Fibroblast of skin of left biceps (primary cell): Measurements from ENCODE around the gene TPK1.

Experiments
- DNase-seq, 2 experiments: peaks; one replicate each; pipeline ENCODE4 v3.0.0-alpha.2; 2013; ENCODE audit warnings: low read depth in 2 of 2

The TPK1 gene

GRCh38 chr7:144835652-144836544 lies at the start of gene TPK1:
Gene TPK1, minus strand, starts transcription at chr7:144836053. Its CDS starts 451 bp downstream, at chr7:144835602.
- peak; percentile 82 to 84 for DNase-seq

- DNase-seq: no peak
These were observed 49.6 kb upstream of the TPK1 start for GRCh38 chr7:144885478-144885877.

- DNase-seq: no peak
These were observed 49.0 kb upstream of the TPK1 start for GRCh38 chr7:144884896-144885295.

GRCh38 chr7:144873316-144873845 lies 37.5 kb upstream of the TPK1 start:
- no peak for DNase-seq

- no peak for DNase-seq
These were observed 33.2 kb upstream of the TPK1 start for GRCh38 chr7:144869082-144869481.

- no peak for DNase-seq
These were observed 30.3 kb upstream of the TPK1 start for GRCh38 chr7:144866189-144866588.

- DNase-seq: no peak
These were observed 27.4 kb upstream of the TPK1 start for GRCh38 chr7:144863320-144863647.

GRCh38 chr7:144862612-144863319 lies 26.9 kb upstream of the TPK1 start:
- no peak for DNase-seq

GRCh38 chr7:144859739-144860138 lies 23.9 kb upstream of the TPK1 start:
- DNase-seq: no peak

- no peak for DNase-seq
These were observed 21.6 kb upstream of the TPK1 start for GRCh38 chr7:144857463-144857862.

GRCh38 chr7:144854839-144855424 lies 19.1 kb upstream of the TPK1 start:
- no peak for DNase-seq

- no peak for DNase-seq
These were observed 17.7 kb upstream of the TPK1 start for GRCh38 chr7:144853542-144853941.

GRCh38 chr7:144848078-144848477 lies 12.2 kb upstream of the TPK1 start:
- no peak for DNase-seq

- no peak for DNase-seq
These were observed 6.6 kb upstream of the TPK1 start for GRCh38 chr7:144842377-144842851.

- no peak for DNase-seq
These were observed 641 bp upstream of the TPK1 start for GRCh38 chr7:144836545-144836842.

- DNase-seq: no peak
These were observed 670 bp downstream of the TPK1 start for GRCh38 chr7:144835155-144835611.

GRCh38 chr7:144834641-144835144 lies 1.2 kb downstream of the TPK1 start:
- no peak for DNase-seq

GRCh38 chr7:144830811-144831210 lies 5.0 kb downstream of the TPK1 start:
- DNase-seq: no peak

- DNase-seq: peak in 1 of 2 experiments; percentile 17
These were observed 5.6 kb downstream of the TPK1 start for GRCh38 chr7:144830024-144830785.

GRCh38 chr7:144827621-144828020 lies 8.2 kb downstream of the TPK1 start:
- DNase-seq: peak; percentile 28 to 37

- no peak for DNase-seq
These were observed 9.6 kb downstream of the TPK1 start for GRCh38 chr7:144826208-144826607.
